ENCODE results near the gene DLEC1. TPM values are rescaled to one million over a fixed set of nuclear protein-coding genes. Genes with fewer than 3 reads are reported as not detected.

Gene DLEC1
- total RNA-seq, 4 donors from 2014 or later, result 1.5 to 2.8 (median 1.9) TPM; not detected in 1

DNA sequence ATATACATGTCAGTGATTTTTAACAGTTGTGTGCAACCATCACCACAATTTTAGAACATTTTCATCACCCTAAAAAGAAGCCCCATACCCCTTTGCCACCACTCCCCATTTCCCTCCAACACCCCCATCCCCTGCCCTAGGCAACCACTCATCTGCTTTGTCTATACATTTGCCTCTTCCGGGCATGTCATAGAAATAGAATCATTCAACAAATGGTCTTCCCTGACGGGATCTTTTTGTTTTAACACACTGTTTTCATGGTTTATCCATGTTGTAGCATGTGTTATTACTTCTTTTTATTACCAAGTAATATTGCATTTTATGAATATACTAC is 44.4 kb upstream of the DLEC1 start:
- H3K27ac ChIP-seq, result peak overlapping the region; percentile 67 to 83
- intact Hi-C loops (cut with DNase I; ENCODE audit: low total_unique reads), result no loop called here
- DNase-seq, result no peak
- no peak for TF ChIP-seq CTCF (IDR thresholded peaks at IDR 0.05)
- no peak for TF ChIP-seq POLR2A (IDR thresholded peaks at IDR 0.05)
- H3K4me1 ChIP-seq, result peaks cover 5 to 8% of the 10 kb centered on the region in 2 donors
- peak overlapping the region; percentile 37 to 54 for H3K4me3 ChIP-seq
- H3K36me3 ChIP-seq, result no peaks in the 10 kb centered on the region
- no peaks in the 10 kb centered on the region for H3K9me3 ChIP-seq
- no peaks in the 10 kb centered on the region for H3K27me3 ChIP-seq

GRCh38 chr3:37995652-37996641 is 43.1 kb upstream of the DLEC1 start:
- Histone ChIP-seq H3K9me3 (no peaks in the 10 kb centered on the region), H3K36me3 (no peaks in the 10 kb centered on the region), H3K4me3 (no peak overlapping the region), H3K27me3 (no peaks in the 10 kb centered on the region), H3K27ac (no peak overlapping the region), H3K4me1 (peaks cover 5 to 8% of the 10 kb centered on the region in 2 donors)
- TF ChIP-seq CTCF (IDR thresholded peaks at IDR 0.05) (no peak), POLR2A (IDR thresholded peaks at IDR 0.05) (no peak)
- intact Hi-C loops (cut with DNase I; ENCODE audit: low total_unique reads), result no loop called here
- DNase-seq, result no peak

- H3K27ac ChIP-seq, result peak overlapping the region in 1 of 2 donors; percentile 90
Observed at GRCh38 chr3:37996785-37997301, 42.2 kb upstream of the DLEC1 start.

GRCh38 chr3:37997342-37997741 is 41.7 kb upstream of the DLEC1 start:
- H3K4me1 ChIP-seq, result peaks cover 5 to 8% of the 10 kb centered on the region in 2 donors
- DNase-seq, result no peak
- H3K36me3 ChIP-seq, result no peaks in the 10 kb centered on the region
- no peaks in the 10 kb centered on the region for H3K9me3 ChIP-seq
- intact Hi-C loops (cut with DNase I; ENCODE audit: low total_unique reads), result no loop called here
- TF ChIP-seq POLR2A (IDR thresholded peaks at IDR 0.05), result no peak
- TF ChIP-seq CTCF (IDR thresholded peaks at IDR 0.05), result no peak
- peak overlapping the region in 1 of 2 donors; percentile 90 for H3K27ac ChIP-seq
- no peak overlapping the region for H3K4me3 ChIP-seq
- H3K27me3 ChIP-seq, result no peaks in the 10 kb centered on the region

More at GRCh38 chr3:37996785-37997301, 42.2 kb upstream of the DLEC1 start:
- intact Hi-C loops (cut with DNase I; ENCODE audit: low total_unique reads), result no loop called here
- DNase-seq, result peak; percentile 71 to 73
- H3K27me3 ChIP-seq, result no peaks in the 10 kb centered on the region
- H3K4me3 ChIP-seq, result no peak overlapping the region
- no peaks in the 10 kb centered on the region for H3K9me3 ChIP-seq
- H3K36me3 ChIP-seq, result no peaks in the 10 kb centered on the region
- TF ChIP-seq CTCF (IDR thresholded peaks at IDR 0.05) (peak; percentile 70 to 88 (median 82)), POLR2A (IDR thresholded peaks at IDR 0.05) (no peak)
- H3K4me1 ChIP-seq, result peaks cover 5 to 8% of the 10 kb centered on the region in 2 donors
